HUES6 (cell line): Measurements from ENCODE around the gene NOL6.

Source experiments
- H3K27ac ChIP-seq: 2 replicates; pipeline ENCODE4 v1.7.0; 2013; ENCODE audit warnings: low read depth, mild to moderate bottlenecking, low read length, inconsistent platforms
- H3K27me3 ChIP-seq: 2 replicates; pipeline ENCODE4 v1.6.1; 2013; ENCODE audit warnings: low read length; ENCODE audit not compliant: control insufficient read depth, insufficient read depth
- H3K36me3 ChIP-seq: 2 replicates; pipeline ENCODE4 v1.6.1; 2013; ENCODE audit warnings: low read length; ENCODE audit not compliant: control insufficient read depth, insufficient read depth
- H3K4me1 ChIP-seq: 2 replicates; pipeline ENCODE4 v1.6.1; 2013; ENCODE audit warnings: low read length; ENCODE audit not compliant: control insufficient read depth, insufficient read depth
- H3K4me3 ChIP-seq: 2 replicates; pipeline ENCODE4 v1.5.1; 2013; ENCODE audit warnings: low read depth, low read length
- H3K9ac ChIP-seq: one replicate; pipeline ENCODE4 v1.6.1; 2013; ENCODE audit warnings: mild to moderate bottlenecking, low read length
- H3K9me3 ChIP-seq: 2 replicates; pipeline ENCODE4 v1.6.1; 2013; ENCODE audit warnings: low read depth, low read length; ENCODE audit not compliant: control insufficient read depth, insufficient read depth

Gene NOL6

GRCh38 chr9:33449715-33450114 lies 24.0 kb downstream of the NOL6 start:
- Histone ChIP-seq H3K27ac (no peak overlapping the region), H3K9ac (no peak overlapping the region), H3K4me3 (no peak overlapping the region), H3K9me3 (no peaks in the 10 kb centered on the region), H3K36me3 (no peaks in the 10 kb centered on the region), H3K4me1 (peaks cover 38% of the 10 kb centered on the region), H3K27me3 (peaks cover 26% of the 10 kb centered on the region)

GRCh38 chr9:33447799-33448553 lies 25.7 kb downstream of the NOL6 start:
- peaks cover 26% of the 10 kb centered on the region for H3K27me3 ChIP-seq
- no peaks in the 10 kb centered on the region for H3K36me3 ChIP-seq
- H3K9me3 ChIP-seq = no peaks in the 10 kb centered on the region
- H3K4me3 ChIP-seq = peak overlapping the region; percentile 61
- peaks cover 43% of the 10 kb centered on the region for H3K4me1 ChIP-seq
- no peak overlapping the region for H3K9ac ChIP-seq
- H3K27ac ChIP-seq = no peak overlapping the region

GRCh38 chr9:33446946-33447798 lies 26.6 kb downstream of the NOL6 start, which contains the start of gene AQP3:
Gene AQP3, minus strand, starts transcription at chr9:33447593. Its CDS starts 63 bp downstream, at chr9:33447530.
- Histone ChIP-seq H3K9me3 (no peaks in the 10 kb centered on the region), H3K27me3 (peaks cover 26% of the 10 kb centered on the region), H3K36me3 (no peaks in the 10 kb centered on the region), H3K9ac (no peak within 1 kb of the TSS), H3K27ac (no peak within 1 kb of the TSS), H3K4me1 (peaks cover 37% of the 10 kb centered on the region), H3K4me3 (peak within 1 kb of the TSS; percentile 61)

- Histone ChIP-seq H3K36me3 (no peaks in the 10 kb centered on the region), H3K27ac (no peak overlapping the region), H3K4me1 (peaks cover 37% of the 10 kb centered on the region), H3K4me3 (peak overlapping the region; percentile 61), H3K27me3 (peaks cover 26% of the 10 kb centered on the region), H3K9ac (no peak overlapping the region), H3K9me3 (no peaks in the 10 kb centered on the region)
Measured at GRCh38 chr9:33446240-33446945, 27.3 kb downstream of the NOL6 start.

- peaks cover 37% of the 10 kb centered on the region for H3K4me1 ChIP-seq
- no peak overlapping the region for H3K9ac ChIP-seq
- H3K9me3 ChIP-seq = no peaks in the 10 kb centered on the region
- no peak overlapping the region for H3K4me3 ChIP-seq
- H3K36me3 ChIP-seq = no peaks in the 10 kb centered on the region
- peaks cover 26% of the 10 kb centered on the region for H3K27me3 ChIP-seq
- no peak overlapping the region for H3K27ac ChIP-seq
Measured at GRCh38 chr9:33445389-33446239, 28.1 kb downstream of the NOL6 start.

GRCh38 chr9:33443464-33444154 lies 30.1 kb downstream of the NOL6 start:
- no peaks in the 10 kb centered on the region for H3K36me3 ChIP-seq
- H3K9ac ChIP-seq = no peak overlapping the region
- peaks cover 21% of the 10 kb centered on the region for H3K27me3 ChIP-seq
- H3K4me1 ChIP-seq = peaks cover 47% of the 10 kb centered on the region
- H3K27ac ChIP-seq = no peak overlapping the region
- no peaks in the 10 kb centered on the region for H3K9me3 ChIP-seq
- no peak overlapping the region for H3K4me3 ChIP-seq

- H3K36me3 ChIP-seq = no peaks in the 10 kb centered on the region
- no peak overlapping the region for H3K27ac ChIP-seq
- H3K4me3 ChIP-seq = no peak overlapping the region
- peaks cover 46% of the 10 kb centered on the region for H3K4me1 ChIP-seq
- H3K9ac ChIP-seq = no peak overlapping the region
- H3K9me3 ChIP-seq = no peaks in the 10 kb centered on the region
- peaks cover 16% of the 10 kb centered on the region for H3K27me3 ChIP-seq
Measured at GRCh38 chr9:33443047-33443446, 30.7 kb downstream of the NOL6 start.

GRCh38 chr9:33442125-33442524 lies 31.6 kb downstream of the NOL6 start:
- H3K9me3 ChIP-seq = no peaks in the 10 kb centered on the region
- H3K36me3 ChIP-seq = no peaks in the 10 kb centered on the region
- H3K27me3 ChIP-seq = peaks cover 10% of the 10 kb centered on the region
- H3K4me1 ChIP-seq = peaks cover 41% of the 10 kb centered on the region
- no peak overlapping the region for H3K4me3 ChIP-seq
- H3K27ac ChIP-seq = no peak overlapping the region
- H3K9ac ChIP-seq = no peak overlapping the region

GRCh38 chr9:33440609-33441008 lies 33.1 kb downstream of the NOL6 start:
- H3K27ac ChIP-seq = no peak overlapping the region
- no peak overlapping the region for H3K4me3 ChIP-seq
- no peak overlapping the region for H3K9ac ChIP-seq
- no peaks in the 10 kb centered on the region for H3K36me3 ChIP-seq
- peaks cover 37% of the 10 kb centered on the region for H3K4me1 ChIP-seq
- no peaks in the 10 kb centered on the region for H3K27me3 ChIP-seq
- H3K9me3 ChIP-seq = no peaks in the 10 kb centered on the region

GRCh38 chr9:33440204-33440603 lies 33.5 kb downstream of the NOL6 start:
- Histone ChIP-seq H3K27me3 (no peaks in the 10 kb centered on the region), H3K9ac (no peak overlapping the region), H3K27ac (no peak overlapping the region), H3K36me3 (no peaks in the 10 kb centered on the region), H3K4me3 (no peak overlapping the region), H3K4me1 (peaks cover 33% of the 10 kb centered on the region), H3K9me3 (no peaks in the 10 kb centered on the region)
